ENCODE data around the gene TMEM43.

Gene TMEM43

DNA sequence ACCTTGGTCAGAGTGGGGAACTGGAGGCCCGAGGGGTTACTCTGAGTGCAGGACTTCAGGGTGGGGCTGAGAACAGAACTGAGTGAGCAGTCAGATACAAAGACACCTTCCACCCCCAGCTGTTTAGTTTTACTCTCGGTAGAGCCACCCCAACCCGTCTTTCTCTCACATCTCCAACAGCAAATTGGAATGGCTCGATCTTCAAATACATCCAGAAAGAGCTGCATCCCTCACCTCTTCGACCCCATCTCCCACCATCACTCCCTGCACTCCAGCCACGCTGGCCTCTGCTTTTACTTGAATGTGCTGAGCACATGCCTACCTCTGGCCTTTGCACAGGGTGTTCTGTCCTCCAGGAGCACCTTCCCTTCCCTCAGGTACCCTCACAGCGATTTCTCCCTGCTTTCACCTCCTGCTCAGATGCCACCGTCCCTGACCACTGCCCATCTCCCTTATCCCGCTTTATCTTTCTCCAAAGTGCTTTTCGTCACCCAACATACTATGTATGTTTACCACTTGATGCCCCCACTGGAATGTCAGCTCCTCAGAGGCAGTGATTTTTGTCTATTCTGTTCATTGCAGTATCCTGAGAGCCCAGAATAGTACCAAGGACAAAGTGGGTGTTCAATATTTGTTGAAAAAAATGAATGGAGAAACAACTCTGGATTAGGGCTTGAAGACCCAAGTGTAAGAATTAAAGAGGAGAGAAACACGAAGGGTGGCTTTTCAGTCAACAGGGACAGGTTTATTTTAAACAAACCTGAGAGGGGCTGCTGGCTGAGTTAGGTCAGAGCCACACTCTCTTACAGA lies 4.5 kb upstream of the TMEM43 start:
- H3K27ac ChIP-seq = peak overlapping the region; percentile 97
- TF ChIP-seq, protein P1, sequence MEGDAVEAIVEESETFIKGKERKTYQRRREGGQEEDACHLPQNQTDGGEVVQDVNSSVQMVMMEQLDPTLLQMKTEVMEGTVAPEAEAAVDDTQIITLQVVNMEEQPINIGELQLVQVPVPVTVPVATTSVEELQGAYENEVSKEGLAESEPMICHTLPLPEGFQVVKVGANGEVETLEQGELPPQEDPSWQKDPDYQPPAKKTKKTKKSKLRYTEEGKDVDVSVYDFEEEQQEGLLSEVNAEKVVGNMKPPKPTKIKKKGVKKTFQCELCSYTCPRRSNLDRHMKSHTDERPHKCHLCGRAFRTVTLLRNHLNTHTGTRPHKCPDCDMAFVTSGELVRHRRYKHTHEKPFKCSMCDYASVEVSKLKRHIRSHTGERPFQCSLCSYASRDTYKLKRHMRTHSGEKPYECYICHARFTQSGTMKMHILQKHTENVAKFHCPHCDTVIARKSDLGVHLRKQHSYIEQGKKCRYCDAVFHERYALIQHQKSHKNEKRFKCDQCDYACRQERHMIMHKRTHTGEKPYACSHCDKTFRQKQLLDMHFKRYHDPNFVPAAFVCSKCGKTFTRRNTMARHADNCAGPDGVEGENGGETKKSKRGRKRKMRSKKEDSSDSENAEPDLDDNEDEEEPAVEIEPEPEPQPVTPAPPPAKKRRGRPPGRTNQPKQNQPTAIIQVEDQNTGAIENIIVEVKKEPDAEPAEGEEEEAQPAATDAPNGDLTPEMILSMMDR (conservative IDR thresholded peaks at IDR 0.05) = no peak

DNA sequence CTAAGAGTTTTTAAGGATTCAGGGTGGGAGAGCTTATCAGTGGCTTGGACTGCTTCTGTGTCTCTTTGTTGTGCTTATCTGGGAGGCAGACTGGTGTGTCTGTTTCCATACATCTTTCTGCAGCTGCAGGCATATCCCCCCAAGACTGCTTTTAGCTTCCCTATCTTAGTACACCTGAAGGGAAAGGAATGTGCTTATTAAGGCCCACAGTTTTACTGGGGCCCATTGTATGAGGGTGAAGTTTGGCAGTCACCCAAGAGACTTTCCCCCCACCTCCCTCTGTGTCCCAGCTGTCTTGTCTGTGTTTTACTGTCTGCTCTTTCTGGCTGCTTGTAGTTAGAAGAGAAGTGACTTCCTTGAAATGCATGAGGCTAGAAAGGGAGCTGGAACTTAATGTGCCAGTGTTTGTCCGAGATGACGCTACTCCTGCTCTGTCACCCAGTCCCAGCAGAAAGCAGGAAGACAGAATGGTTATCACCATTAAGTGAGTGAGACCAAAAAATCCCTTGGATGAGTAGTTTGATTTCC lies 3.9 kb upstream of the TMEM43 start:
- H3K27ac ChIP-seq = peak overlapping the region; percentile 97

DNA sequence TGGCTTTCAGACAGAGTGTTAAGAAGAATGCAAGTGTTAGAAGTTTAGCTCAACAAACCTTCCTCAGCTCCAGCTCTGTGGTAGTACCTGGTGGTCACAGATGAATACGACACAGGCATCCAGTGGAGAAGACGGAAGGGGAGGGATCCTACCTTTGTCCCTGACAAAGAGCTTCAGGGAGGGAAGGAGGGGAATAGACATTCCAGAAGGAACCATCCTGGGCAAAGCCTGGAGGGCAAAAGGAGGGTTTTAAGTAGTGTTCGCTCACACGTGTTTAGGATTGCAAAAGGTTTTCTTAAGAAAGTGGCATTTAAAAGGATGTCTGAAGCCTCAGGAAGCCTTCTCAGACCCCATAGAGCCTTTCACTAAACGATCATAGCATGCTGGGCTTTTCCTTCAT lies 3.0 kb upstream of the TMEM43 start:
- H3K27ac ChIP-seq = peak overlapping the region; percentile 97; the same call in 1 of the 2 replicates
- TF ChIP-seq, protein P1 (conservative IDR thresholded peaks at IDR 0.05) = no peak

DNA sequence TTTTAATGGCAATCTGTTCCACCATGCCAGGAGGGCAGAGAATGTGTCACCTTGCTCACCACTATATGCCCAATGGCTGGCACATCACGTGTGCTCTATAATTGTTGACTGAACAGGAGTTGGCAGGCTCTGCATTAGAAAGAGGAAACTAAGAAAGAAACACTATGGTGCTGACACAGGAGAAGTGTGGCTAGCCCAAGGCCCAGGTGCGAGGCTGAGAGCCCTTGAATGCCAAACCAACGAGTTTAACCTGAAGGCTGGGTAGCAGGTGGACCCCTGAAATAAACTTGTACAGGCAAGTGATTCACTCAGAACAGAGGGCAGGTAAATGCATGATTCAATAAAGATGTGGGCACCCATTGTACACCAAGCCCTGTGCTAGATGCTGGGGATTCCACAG lies 2.6 kb upstream of the TMEM43 start:
- peak overlapping the region; percentile 97; the same call in 1 of the 2 replicates for H3K27ac ChIP-seq
- TF ChIP-seq, protein P1 (conservative IDR thresholded peaks at IDR 0.05) = no peak

DNA sequence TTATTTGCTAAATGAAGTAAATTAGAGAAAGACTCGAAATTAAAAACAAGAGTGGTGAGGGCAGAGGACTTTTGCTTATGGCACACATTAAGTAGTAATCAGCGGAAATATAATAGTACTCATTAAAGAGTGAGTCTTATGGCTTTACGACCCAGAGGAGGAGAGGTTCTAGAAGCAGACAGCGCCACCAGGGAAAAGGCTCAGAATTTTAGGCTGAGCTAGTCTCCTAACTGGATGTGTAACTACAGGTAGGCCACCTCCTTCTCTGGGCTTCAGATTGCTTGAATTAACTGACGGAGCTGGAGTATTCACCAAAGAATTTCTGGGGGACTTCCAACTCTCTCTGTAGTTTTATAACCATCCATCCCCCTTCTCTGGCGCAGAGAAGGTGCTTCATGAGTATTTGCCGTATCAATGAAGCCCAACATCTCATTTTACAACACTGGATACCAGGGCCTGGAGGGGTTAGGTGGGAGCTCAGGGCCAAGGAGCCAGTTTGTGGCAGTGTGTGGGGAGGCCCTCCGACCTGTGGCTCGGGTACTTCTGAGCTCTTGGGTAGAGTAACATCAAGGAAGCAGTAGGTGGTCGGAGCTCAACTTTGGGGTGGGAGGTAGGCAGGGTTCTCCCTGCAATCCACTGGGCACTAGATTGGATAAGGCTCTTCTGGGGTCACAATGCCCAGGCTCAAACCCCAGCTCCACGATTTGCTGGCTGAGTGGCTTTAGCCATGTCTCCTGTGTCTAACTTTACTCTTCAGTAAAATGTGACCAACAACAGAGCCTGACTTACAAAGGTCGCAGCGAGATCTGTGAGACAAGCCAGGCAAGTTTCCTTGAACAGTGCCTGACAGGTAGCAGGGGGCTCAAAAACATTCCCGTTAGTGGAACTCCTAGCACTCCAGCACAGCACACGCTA lies 1.3 kb upstream of the TMEM43 start:
- peak overlapping the region; percentile 97 for H3K27ac ChIP-seq
- TF ChIP-seq, protein P1 (conservative IDR thresholded peaks at IDR 0.05) = 0 out of 2 replicates have a peak, but pooled peaks have one; percentile 7

DNA sequence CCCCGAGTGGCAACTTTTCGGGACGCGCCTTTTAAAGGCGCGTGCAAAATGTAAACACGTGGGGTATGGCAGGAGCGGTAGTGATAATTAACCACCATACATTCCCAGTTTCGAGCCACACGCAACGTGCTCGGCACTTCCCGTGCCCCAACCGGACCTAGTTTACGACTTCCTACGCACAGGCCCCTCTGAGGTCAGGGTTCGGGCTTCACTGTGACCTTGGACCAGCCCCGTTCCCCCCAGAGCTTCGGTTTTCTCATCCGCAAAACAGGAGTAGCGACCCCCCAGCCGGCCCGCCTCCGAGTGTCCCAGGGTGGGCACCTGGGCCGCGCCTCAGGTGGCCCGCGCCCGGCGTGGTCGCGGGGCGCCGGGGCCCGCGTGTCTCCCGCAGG lies 633 bp upstream of the TMEM43 start:
- H3K27ac ChIP-seq = peak overlapping the region; percentile 97
- TF ChIP-seq, protein P1 (conservative IDR thresholded peaks at IDR 0.05) = no peak

DNA sequence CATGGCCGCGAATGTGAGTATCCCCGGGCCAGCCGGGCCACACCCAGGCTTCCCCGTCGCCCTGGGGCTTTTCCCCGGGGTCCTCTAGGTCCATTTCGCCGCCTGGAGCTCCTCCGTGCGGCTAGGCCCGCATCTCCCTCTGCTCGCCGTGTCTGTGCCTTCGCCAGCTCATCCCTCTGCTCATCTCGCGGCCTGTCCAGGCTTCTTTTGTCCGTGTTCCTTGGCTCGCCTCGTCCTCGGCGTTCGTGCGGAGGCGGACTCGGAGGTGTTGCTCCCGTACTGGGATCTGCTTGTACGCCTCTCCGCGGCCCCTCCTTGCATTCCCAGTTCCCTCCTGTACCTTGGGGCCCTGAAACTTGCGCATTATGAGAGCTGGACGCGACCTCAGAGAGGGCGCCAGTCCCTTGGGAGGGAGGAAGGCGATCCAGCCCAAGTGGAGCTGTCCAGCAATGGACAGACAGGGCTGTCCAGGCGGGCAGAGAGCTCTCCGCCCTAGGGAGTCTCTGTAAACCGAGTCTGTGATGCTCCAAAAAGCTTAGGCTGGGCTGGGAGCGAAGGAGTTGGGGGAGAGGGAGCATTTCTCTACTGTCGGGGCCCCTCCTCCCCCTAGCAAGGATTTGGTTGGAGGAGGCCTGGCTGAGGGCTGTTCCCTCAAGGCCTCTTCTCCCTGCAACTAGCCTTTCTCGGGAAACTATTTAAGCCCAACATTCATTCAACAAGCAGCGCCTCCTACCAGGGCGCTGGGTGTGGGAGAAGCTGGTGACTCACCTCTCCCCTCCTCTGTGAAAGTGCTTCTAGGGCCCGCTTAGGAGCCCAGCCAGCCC lies 553 bp downstream of the TMEM43 start:
- TF ChIP-seq, protein P1 (conservative IDR thresholded peaks at IDR 0.05) = 0 out of 2 replicates have a peak, but pooled peaks have one; percentile 8
- H3K27ac ChIP-seq = peak overlapping the region; percentile 97

Measured in VCaP (cell line).